ENCODE measurements around the gene NHP2. TPM values are rescaled to one million over a fixed set of nuclear protein-coding genes. Genes with fewer than 3 reads are reported as not detected.
A peak's percentile ranks its signal among the peaks of the same experiment; 100 is the strongest.
"Not testable (repeated sequence)": the region's sequence is repeated elsewhere in the genome, so short reads cannot be mapped to it uniquely, and the experiment has no call there.

Gene NHP2
- total RNA-seq, 2 donors from 2014 or later = 112 to 122 TPM

DNA sequence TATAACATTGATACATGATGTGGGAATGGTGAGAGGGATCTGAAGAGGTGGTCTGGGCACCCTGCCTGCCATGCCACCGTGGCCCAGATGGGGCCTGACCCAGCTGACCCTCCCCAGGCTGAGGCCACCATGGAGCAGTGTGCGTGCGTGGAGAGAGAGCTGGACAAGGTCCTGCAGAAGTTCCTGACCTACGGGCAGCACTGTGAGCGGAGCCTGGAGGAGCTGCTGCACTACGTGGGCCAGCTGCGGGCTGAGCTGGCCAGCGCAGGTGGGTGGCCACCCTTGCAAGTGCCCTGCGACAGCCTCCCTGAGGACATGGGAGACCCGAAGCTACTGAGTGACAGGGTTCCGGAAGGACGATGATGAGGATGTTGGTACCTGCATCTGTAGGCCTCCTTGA lies 15.7 kb downstream of the NHP2 start:
- Mint-ChIP-seq H3K4me1 (ENCODE audit: low read depth) (peaks cover 5% of the 10 kb centered on the region), H3K36me3 (ENCODE audit: insufficient read depth in 2 of 2) (peaks cover 2 to 11% of the 10 kb centered on the region in 2 donors), H3K27me3 (ENCODE audit: low read depth) (no peaks in the 10 kb centered on the region), H3K9me3 (no peaks in the 10 kb centered on the region), H3K27ac (no peak overlapping the region), H3K4me3 (no peak overlapping the region)
- no peak for ATAC-seq (replicated peaks in 1 of 2)
- DNase-seq = no peak

DNA sequence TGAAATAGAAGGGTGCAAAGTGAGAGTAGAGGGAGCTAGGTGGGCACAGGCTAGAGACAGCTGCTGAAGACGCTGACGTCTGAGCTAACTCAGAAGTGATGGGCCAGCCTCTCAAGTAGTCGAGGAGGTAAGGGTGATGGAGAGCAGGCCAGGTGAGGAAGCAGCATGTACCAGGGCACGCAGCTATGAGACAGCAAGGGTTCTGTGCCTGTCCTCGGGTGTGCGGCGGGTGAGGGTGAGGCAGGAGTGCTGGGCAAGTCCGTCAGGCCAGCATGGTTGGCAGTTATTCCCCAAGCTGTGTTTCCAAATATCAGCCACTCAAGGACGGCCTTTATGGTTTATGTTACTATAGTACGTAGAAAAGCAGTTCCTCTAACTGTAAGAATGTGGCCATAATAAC lies 16.7 kb downstream of the NHP2 start:
- H3K9me3 Mint-ChIP-seq = no peaks in the 10 kb centered on the region
- H3K27me3 Mint-ChIP-seq (ENCODE audit: low read depth) = no peaks in the 10 kb centered on the region
- no peak overlapping the region for H3K4me3 Mint-ChIP-seq
- ATAC-seq (replicated peaks in 1 of 2) (no peak), DNase-seq (no peak)
- no peak overlapping the region for H3K27ac Mint-ChIP-seq
- H3K36me3 Mint-ChIP-seq (ENCODE audit: insufficient read depth in 2 of 2) = peaks cover 2 to 8% of the 10 kb centered on the region in 2 donors
- H3K4me1 Mint-ChIP-seq (ENCODE audit: low read depth) = peaks cover 11% of the 10 kb centered on the region

DNA sequence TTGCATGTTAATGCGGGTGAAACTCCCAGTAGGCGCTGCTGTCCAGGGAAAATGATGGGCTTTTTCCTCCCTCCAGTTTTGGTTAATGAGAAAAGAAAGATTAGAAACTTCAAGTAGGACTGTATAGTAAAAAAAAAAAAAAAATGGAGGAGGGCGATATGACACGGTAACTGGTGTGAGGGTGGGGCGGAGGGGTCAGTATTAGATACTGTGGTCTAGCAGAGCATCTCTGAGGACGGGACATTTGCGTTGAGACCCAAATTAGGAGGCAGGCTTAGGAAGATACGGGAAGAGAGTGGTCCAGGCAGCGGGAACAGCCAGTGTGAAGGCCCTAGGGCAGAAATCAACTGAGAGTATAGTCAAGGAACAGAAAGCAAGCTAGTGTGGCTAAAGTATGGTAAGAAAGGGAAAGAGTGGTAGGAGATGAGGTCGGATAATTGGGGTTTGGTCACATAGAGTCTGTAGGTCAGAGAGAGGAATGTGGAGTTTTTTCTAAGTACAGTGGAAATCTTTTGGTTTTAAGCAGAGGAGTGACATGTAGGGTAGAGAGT lies 22.2 kb downstream of the NHP2 start:
- no peak for DNase-seq
- Mint-ChIP-seq H3K36me3 (ENCODE audit: insufficient read depth in 2 of 2) (peaks cover 0 to 2% of the 10 kb centered on the region in 2 donors), H3K4me3 (peak overlapping the region; percentile 61 to 92), H3K27ac (peak overlapping the region; percentile 18), H3K4me1 (ENCODE audit: low read depth) (peaks cover 19% of the 10 kb centered on the region), H3K27me3 (ENCODE audit: low read depth) (no peaks in the 10 kb centered on the region), H3K9me3 (no peaks in the 10 kb centered on the region)
- ATAC-seq (replicated peaks in 1 of 2) = no peak

DNA sequence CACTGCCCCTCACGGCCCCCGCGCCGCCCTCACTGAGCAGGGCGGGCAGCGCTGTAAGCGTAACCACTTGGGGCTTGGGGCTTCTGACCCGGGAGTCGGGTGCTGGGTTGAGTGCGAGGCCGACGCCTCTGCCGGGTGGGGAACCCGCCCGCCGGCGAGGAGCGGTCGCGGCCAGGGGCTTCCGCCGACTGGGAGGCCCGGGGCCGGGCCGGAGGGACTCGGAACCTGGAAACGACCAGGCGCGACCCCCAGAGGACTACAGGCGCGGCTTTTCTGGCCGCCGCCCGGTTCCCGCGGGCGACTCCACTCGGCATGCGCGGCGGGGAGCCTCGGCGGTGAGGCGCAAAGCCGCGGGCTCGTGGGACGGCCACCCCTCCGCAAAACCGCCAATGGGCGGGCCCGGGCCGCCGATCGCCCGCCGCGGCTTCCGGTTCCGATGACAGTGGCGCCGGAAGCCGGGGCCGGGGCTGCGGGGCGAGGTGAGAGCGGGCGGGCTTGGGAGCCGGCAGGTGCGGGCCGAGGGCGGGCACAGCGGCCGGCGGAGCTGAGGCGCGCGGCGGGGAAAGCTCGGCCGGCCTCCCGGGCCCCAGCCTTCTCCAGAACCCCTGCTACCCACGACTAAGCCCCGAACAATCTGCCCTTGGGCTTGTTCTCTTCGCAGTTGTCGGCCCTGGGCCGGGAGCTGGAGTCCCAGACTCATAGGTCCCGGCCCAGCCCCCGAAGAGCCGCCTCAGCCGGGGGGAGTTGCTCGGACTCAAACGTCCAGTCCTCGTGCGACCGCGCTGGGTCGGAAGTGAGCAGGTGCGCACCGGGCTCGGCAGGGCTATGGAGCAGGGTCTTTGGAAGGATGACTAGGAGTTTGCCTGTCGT lies 22.9 kb downstream of the NHP2 start, which contains the start of gene RMND5B:
TSS of gene RMND5B (plus strand) at position 439 of the 870 bp plus-strand sequence. CDS start 7,106 bp downstream, outside the sequence.
- H3K4me3 Mint-ChIP-seq = peak within 1 kb of the TSS; percentile 84 to 92
- H3K36me3 Mint-ChIP-seq (ENCODE audit: insufficient read depth in 2 of 2) = peaks cover 0 to under 1% of the 10 kb centered on the region in 2 donors
- H3K4me1 Mint-ChIP-seq (ENCODE audit: low read depth) = peaks cover 19% of the 10 kb centered on the region
- no peaks in the 10 kb centered on the region for H3K27me3 Mint-ChIP-seq (ENCODE audit: low read depth)
- DNase-seq = peak; percentile 89 to 92
- peak within 1 kb of the TSS; percentile 18 for H3K27ac Mint-ChIP-seq
- peak; percentile 92 to 95 for ATAC-seq (replicated peaks in 1 of 2)
- H3K9me3 Mint-ChIP-seq = no peaks in the 10 kb centered on the region

DNA sequence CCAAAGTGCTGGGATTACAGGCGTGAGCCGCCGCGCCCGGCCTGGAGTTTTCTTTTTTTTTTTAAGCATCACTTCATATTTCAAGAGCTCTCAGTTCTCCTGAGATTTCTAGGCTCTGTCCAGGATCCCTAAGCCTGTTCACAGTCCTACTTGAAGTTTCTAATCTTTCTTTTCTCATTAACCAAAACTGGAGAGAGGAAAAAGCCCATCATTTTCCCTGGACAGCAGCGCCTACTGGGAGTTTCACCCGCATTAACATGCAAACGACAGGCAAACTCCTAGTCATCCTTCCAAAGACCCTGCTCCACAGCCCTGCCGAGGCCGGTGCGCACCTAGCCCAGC lies 23.5 kb downstream of the NHP2 start:
- not testable (repeated sequence) for H3K27me3 Mint-ChIP-seq (ENCODE audit: low read depth); ATAC-seq (replicated peaks in 1 of 2); H3K36me3 Mint-ChIP-seq (ENCODE audit: insufficient read depth in 2 of 2); DNase-seq; H3K27ac Mint-ChIP-seq; H3K9me3 Mint-ChIP-seq
- Mint-ChIP-seq H3K4me1 (ENCODE audit: low read depth) (peaks cover 19% of the 10 kb centered on the region), H3K4me3 (peak overlapping the region; percentile 84 to 92)

DNA sequence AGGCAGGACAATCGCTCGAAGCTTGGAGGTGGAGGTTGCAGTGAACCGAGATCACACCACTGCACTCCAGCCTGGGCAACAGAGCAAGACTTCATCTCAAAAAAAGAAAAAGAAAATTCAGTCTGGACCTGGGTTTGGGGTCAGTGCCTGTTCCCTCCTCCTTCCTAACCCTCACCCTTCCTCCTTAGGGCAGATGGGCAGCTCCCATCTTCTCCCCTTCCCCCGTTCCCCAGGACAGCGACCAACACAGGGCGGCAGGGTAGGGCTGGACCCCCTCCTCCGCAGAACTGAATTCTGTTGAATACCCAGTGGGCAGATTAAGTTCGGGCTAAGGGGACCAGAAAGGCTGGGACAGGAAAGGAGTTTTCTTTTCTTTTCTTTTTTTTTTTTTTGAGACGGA lies 24.4 kb downstream of the NHP2 start:
- Mint-ChIP-seq H3K4me1 (ENCODE audit: low read depth) (peaks cover 18% of the 10 kb centered on the region), H3K36me3 (ENCODE audit: insufficient read depth in 2 of 2) (no peaks in the 10 kb centered on the region), H3K9me3 (no peaks in the 10 kb centered on the region), H3K27ac (no peak overlapping the region), H3K27me3 (ENCODE audit: low read depth) (no peaks in the 10 kb centered on the region), H3K4me3 (peak overlapping the region in 1 of 2 donors; percentile 92)
- DNase-seq (no peak), ATAC-seq (replicated peaks in 1 of 2) (no peak)

DNA sequence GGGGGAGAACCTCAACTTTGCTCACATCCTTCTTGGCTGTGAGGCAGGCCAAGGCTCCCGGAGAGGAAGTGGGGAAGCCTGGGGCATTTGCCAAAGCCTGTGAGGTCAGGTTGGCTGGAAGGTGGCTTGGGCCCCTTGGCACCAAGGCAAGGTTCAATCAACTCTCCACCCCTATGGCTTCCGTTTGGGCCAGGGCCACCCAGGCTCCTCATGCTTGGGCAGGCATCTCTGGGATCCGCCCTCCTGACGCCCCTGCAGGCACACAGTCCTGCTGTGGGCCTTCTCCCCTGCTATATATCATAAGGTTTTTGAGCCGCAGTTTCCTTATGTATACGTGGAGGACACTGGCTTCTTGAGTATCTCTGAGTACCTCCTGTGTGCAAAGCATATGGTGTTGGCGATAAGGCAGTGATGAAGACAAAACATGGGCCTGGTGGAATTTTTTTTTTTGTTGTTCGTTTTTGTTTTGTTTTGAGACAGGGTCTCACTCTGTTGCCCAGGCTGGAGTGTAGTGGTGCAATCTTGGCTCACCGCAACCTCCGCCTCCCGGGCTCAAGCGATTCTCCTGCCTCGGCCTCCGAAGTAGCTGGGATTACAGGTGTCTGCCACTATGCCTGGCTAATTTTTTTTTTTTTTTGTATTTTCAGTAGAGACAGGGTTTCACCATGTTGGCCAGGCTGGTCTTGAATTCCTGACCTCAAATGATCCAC lies 26.2 kb downstream of the NHP2 start:
- not testable (repeated sequence) for H3K27me3 Mint-ChIP-seq (ENCODE audit: low read depth); H3K27ac Mint-ChIP-seq; ATAC-seq (replicated peaks in 1 of 2); H3K4me3 Mint-ChIP-seq; H3K36me3 Mint-ChIP-seq (ENCODE audit: insufficient read depth in 2 of 2); DNase-seq; H3K9me3 Mint-ChIP-seq
- peaks cover 12% of the 10 kb centered on the region for H3K4me1 Mint-ChIP-seq (ENCODE audit: low read depth)

DNA sequence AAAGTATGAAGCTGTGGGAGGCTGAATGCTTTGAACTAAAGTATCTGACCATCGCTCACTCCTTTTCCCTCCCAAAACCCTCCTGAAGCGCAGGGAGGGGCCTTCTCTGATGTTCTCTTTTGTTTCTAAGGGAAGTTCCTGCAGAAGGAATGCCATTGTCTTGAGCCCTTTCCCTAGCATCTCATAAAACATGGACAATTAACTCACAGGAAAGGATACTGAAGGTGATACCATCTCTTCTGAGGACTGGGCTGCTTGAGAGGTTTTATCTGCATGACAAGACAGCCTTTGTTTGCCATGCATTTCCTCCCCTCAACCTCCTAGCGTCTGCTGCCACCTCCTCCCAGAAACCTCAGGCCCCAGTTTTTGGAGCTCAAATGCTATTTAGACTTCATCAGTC lies 27.1 kb downstream of the NHP2 start:
- Mint-ChIP-seq H3K36me3 (ENCODE audit: insufficient read depth in 2 of 2) (no peaks in the 10 kb centered on the region), H3K4me3 (no peak overlapping the region), H3K27ac (no peak overlapping the region), H3K4me1 (ENCODE audit: low read depth) (peaks cover 6% of the 10 kb centered on the region), H3K9me3 (no peaks in the 10 kb centered on the region), H3K27me3 (ENCODE audit: low read depth) (no peaks in the 10 kb centered on the region)
- no peak for DNase-seq
- no peak for ATAC-seq (replicated peaks in 1 of 2)

DNA sequence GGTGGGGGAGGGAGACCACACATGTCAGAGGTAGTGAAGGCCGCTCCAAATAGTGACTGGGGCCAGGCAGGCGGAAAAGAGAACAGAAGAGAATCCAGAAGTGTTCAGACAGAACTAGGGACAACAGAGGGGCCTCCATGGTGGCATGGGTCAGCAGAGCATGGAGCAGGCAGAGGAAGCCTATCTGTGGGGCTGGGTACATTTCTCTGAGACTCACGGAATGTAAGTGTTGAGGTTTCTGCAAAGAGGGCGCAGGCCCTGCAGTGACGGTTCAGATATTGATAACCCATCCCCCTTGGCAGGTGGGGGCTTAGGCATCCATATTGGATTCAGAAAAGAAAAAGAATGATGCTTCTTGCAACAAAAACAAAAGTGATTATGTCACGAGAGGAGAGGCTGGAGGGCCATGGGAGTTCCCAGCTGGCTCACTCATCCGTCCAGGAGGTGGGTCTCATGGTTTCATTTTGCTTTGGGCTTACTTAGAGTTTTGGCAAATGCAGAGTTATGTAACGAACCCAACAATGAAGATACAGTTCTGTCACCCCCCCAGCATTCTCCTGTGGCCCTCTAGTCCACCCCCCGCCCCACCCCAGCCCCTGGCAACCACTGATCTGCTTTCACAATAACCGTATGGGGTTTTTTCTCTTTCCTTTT lies 28.3 kb downstream of the NHP2 start:
- Mint-ChIP-seq H3K9me3 (no peaks in the 10 kb centered on the region), H3K4me1 (ENCODE audit: low read depth) (peaks cover 8% of the 10 kb centered on the region), H3K36me3 (ENCODE audit: insufficient read depth in 2 of 2) (no peaks in the 10 kb centered on the region), H3K4me3 (no peak overlapping the region), H3K27me3 (ENCODE audit: low read depth) (no peaks in the 10 kb centered on the region), H3K27ac (no peak overlapping the region)
- ATAC-seq (replicated peaks in 1 of 2) (no peak), DNase-seq (no peak)

DNA sequence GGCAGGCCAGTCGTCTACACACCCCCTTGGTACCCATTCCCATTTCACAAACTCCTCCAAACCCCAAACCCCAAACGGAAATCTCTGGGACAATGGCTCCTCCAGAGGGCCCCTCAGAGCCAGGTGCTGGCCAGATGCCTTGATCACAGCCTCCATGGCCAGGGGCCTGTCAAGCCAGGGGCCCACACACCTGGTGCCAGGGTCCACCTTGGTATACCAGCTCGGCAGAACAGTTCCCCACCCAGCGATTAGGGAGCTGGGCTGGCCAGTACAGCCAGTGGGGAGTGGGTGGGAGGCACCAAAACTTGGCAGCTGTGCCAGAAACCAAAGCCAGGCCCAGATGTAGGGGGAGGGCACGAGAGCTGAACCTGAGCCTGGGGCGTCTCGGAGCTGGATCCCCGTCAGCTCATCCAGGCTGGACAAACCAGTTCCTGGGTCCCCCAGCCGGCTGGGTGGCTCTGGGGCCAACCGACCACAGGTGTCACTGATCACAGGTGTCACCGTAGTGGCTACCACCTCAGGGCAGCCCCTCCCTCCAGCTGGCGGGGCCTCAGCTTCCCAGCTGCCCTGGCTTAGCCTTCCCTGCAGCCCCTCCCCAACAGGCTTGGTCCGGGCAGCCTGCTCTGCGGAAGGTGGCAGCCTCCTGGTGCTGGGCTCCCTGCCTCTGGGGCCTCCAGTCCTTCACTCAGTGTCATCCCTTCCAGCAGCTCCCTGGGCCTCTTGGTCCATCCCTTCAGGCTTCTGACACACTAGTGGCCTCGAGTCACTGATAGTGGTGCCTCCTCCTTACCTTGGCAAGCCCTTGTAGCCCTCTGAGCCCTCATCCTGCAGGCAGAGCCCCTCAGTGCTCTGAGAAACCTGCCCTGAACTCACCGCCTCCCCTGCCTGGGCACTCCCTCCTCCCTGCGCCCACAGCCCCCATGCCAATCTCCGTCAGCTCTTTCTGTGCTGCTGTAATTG lies 29.4 kb downstream of the NHP2 start:
- ATAC-seq (replicated peaks in 1 of 2) = no peak
- Mint-ChIP-seq H3K27ac (no peak overlapping the region), H3K9me3 (no peaks in the 10 kb centered on the region), H3K4me1 (ENCODE audit: low read depth) (peaks cover 8% of the 10 kb centered on the region), H3K27me3 (ENCODE audit: low read depth) (no peaks in the 10 kb centered on the region), H3K36me3 (ENCODE audit: insufficient read depth in 2 of 2) (no peaks in the 10 kb centered on the region), H3K4me3 (no peak overlapping the region)
- no peak for DNase-seq

DNA sequence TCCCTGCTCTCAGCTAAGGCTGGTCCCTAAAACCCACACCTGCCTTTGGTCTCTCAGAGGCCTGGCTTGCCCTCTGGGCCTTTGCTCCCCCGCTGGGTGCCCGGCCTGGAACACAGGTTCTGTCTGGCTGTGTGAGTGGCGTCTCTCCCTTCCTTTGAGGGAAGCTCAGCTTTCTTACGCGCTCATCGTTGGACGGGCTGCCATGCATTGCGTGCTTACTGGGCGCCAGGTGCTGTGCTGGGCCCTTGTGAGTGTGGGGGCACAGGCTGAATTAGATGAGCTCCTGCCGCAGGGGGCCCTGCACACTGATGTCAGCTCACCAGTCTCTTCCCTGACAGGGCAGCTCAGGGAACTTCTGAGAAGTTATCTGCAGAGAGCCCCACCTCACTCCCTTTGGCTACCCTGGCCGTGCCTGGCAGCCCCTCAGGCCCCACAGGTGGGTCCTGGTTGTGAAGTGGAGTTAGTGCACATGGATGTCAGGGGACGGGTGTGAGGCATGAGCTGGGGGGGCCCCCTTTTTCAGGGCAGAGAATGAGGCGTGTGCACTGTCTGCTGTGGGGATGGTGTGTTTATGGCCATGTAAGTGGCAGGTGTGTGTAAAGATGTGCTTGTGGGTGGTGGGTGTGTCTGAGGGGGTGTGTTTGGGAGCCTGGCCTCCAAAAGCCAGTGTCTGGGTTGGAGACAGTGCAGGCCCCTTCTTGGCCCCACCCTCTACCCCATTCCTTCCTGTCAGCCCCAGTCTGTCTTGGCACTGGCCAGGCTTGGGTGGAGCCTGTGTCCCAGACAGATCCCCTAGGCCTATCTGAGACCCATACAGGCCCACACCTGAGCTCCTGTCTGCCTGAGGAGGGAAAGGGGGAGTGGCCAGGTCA lies 30.4 kb downstream of the NHP2 start:
- Mint-ChIP-seq H3K27ac (no peak overlapping the region), H3K36me3 (ENCODE audit: insufficient read depth in 2 of 2) (no peaks in the 10 kb centered on the region), H3K4me3 (no peak overlapping the region), H3K27me3 (ENCODE audit: low read depth) (no peaks in the 10 kb centered on the region), H3K9me3 (no peaks in the 10 kb centered on the region), H3K4me1 (ENCODE audit: low read depth) (peaks cover 8% of the 10 kb centered on the region)
- ATAC-seq (replicated peaks in 1 of 2) = no peak
- DNase-seq = no peak
